ENCODE data around the gene RNPEPL1. TPM values are rescaled to one million over a fixed set of nuclear protein-coding genes. Genes with fewer than 3 reads are reported as not detected.

Gene RNPEPL1
- total RNA-seq, 1 donor from 2014 or later, result 40.5 TPM

DNA sequence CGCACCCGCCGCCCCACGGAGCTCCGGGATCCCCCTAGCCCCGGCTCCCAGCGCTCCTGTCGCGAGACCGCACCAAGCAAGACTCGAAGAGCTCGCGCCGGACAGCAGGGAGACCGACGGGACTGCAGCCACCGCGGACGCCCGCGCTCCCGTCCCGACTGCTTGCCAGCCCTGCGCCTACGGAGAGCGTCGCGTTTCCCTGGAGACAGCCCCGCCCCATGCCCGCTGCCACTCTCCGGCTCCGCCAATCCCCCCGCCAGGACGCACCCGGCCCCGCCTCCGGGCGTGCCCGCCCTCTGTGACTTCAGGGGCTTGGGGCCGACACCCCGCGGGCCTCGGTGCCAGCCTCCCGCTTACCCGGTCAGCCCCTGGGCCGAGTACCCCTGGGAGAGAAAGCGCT is 10.5 kb upstream of the RNPEPL1 start, which contains the start of gene ANKMY1:
TSS of gene ANKMY1 (minus strand) at position 181 of the 400 bp plus-strand sequence. CDS start 653 bp downstream, outside the sequence.
- TF ChIP-seq, protein P1, sequence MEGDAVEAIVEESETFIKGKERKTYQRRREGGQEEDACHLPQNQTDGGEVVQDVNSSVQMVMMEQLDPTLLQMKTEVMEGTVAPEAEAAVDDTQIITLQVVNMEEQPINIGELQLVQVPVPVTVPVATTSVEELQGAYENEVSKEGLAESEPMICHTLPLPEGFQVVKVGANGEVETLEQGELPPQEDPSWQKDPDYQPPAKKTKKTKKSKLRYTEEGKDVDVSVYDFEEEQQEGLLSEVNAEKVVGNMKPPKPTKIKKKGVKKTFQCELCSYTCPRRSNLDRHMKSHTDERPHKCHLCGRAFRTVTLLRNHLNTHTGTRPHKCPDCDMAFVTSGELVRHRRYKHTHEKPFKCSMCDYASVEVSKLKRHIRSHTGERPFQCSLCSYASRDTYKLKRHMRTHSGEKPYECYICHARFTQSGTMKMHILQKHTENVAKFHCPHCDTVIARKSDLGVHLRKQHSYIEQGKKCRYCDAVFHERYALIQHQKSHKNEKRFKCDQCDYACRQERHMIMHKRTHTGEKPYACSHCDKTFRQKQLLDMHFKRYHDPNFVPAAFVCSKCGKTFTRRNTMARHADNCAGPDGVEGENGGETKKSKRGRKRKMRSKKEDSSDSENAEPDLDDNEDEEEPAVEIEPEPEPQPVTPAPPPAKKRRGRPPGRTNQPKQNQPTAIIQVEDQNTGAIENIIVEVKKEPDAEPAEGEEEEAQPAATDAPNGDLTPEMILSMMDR (conservative IDR thresholded peaks at IDR 0.05), result no peak
- DNase-seq (ENCODE audit: extremely low spot score, unreplicated experiment), result peak; percentile 82
- Mint-ChIP-seq H3K4me1 (ENCODE audit: unreplicated experiment) (peaks cover 26% of the 10 kb centered on the region), H3K27me3 (no peaks in the 10 kb centered on the region), H3K27ac (no peak within 1 kb of the TSS), H3K9me3 (no peaks in the 10 kb centered on the region), H3K36me3 (peaks cover 6% of the 10 kb centered on the region), H3K4me3 (peak within 1 kb of the TSS; percentile 83)

DNA sequence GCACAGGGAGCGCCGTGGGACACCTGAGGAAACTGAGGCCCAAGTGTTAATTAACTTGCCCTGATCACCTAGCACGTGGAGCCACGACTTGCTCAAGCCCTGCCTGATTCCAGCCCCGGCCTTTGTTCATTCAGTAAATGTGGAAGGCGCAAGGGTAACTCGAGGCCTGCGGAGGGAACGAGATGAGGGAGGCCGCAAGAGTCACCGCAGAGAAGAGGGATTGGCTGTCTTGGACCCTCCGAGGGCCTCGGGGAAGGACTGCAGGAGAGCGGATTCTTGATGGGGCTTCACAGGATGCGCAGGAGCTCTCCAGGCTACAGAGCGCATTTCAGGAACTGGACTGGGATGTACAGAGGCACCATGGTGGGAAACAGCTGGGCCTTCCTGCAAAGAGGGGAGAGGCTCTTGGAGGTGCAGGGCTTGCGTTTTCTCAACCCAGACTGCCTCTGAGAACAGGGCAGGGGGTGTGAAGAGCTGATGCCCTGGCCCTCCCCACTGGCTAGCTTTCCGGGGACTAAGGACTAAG is 10.0 kb upstream of the RNPEPL1 start:
- H3K27ac Mint-ChIP-seq, result no peak overlapping the region

DNA sequence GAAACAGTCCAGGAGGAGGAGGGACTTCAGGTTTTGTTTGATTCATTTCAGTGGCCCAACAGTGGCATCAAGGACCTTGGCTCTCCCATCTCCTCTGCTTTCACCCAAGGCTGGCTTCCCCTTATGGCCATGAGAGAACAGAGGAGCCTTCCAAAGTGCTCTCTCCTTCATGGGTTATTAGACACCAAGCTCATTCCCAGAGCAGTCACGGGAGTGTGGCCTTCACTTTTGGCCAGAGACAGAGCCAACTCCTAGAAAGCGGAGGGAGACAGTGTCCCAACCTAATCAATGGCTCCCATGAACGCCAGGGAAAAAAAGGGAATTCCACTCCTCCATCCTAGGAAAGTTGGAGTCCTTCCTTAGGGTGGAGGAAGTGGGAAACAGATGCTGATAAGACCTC is 9.0 kb upstream of the RNPEPL1 start:
- peak; percentile 48 for DNase-seq (ENCODE audit: extremely low spot score, unreplicated experiment)
- H3K9me3 Mint-ChIP-seq, result no peaks in the 10 kb centered on the region
- peaks cover 9% of the 10 kb centered on the region for H3K36me3 Mint-ChIP-seq
- H3K4me1 Mint-ChIP-seq (ENCODE audit: unreplicated experiment), result peaks cover 26% of the 10 kb centered on the region
- peak overlapping the region; percentile 83 for H3K4me3 Mint-ChIP-seq
- TF ChIP-seq, protein P1 (conservative IDR thresholded peaks at IDR 0.05), result no peak
- H3K27me3 Mint-ChIP-seq, result no peaks in the 10 kb centered on the region
- H3K27ac Mint-ChIP-seq, result peak overlapping the region; percentile 75

More for the DNA sequence above, 10.0 kb upstream of the RNPEPL1 start:
- Mint-ChIP-seq H3K27me3 (no peaks in the 10 kb centered on the region), H3K4me3 (peak overlapping the region; percentile 83), H3K4me1 (ENCODE audit: unreplicated experiment) (peaks cover 26% of the 10 kb centered on the region), H3K36me3 (peaks cover 6% of the 10 kb centered on the region), H3K9me3 (no peaks in the 10 kb centered on the region)
- peak; percentile 58 for DNase-seq (ENCODE audit: extremely low spot score, unreplicated experiment)
- TF ChIP-seq, protein P1 (conservative IDR thresholded peaks at IDR 0.05), result no peak

DNA sequence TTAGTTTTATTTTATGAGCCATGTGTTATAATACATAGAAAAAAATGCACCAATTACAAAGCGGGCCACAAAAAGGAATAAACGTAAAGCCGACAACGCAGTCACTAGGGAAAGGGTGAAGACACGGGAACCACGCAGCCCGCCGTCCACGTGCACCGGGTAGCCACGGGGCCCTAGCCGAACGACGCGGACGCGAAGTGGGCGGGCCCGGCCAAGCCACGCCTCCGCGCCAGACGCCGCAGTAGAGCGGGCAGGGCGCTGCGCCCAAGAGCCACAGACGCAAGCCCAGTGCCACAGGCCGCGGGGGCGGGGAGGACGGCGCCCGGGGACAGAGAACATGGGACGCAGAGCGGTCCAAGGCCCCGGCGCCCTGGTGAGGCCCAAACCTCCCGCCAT is 8.2 kb upstream of the RNPEPL1 start, which contains the start of gene DUSP28:
TSS of gene DUSP28 (plus strand) at position 274 of the 396 bp plus-strand sequence. CDS start 328 bp downstream, outside the sequence.
- H3K9me3 Mint-ChIP-seq, result no peaks in the 10 kb centered on the region
- H3K4me1 Mint-ChIP-seq (ENCODE audit: unreplicated experiment), result peaks cover 26% of the 10 kb centered on the region
- TF ChIP-seq, protein P1 (conservative IDR thresholded peaks at IDR 0.05), result no peak
- H3K27me3 Mint-ChIP-seq, result no peaks in the 10 kb centered on the region
- peak; percentile 90 for DNase-seq (ENCODE audit: extremely low spot score, unreplicated experiment)
- H3K4me3 Mint-ChIP-seq, result peak within 1 kb of the TSS; percentile 91
- H3K36me3 Mint-ChIP-seq, result peaks cover 9% of the 10 kb centered on the region
- H3K27ac Mint-ChIP-seq, result peak within 1 kb of the TSS; percentile 98

DNA sequence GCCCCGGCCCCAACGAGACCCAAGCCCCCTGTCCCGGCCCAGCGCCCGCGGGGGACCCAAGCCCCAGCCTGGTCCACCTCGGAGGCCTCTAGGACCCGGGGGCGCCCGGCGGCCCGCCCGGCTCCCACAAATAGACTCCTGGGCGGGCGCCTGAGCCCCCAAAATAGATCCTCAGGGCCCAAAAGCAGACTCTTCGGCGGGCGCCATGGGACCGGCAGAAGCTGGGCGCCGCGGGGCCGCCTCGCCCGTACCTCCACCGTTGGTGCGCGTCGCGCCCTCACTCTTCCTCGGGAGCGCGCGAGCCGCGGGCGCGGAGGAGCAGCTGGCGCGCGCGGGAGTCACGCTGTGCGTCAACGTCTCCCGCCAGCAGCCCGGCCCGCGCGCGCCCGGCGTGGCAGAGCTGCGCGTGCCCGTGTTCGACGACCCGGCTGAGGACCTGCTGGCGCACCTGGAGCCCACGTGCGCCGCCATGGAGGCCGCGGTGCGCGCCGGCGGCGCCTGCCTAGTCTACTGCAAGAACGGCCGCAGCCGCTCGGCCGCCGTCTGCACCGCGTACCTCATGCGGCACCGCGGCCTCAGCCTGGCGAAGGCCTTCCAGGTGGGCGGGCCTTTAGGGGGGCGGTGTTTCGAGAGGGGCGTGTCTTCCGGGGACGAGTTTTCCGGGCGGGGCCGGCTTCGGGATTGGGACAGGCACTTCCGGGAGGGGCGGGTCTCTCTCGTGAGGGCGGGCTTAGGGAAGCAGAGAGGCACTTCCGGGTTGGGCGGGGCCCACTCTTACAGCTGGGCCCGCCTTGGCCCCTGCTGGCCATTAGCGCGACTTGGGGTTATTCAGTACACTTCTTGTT is 7.6 kb upstream of the RNPEPL1 start:
- Mint-ChIP-seq H3K36me3 (peaks cover 9% of the 10 kb centered on the region), H3K4me1 (ENCODE audit: unreplicated experiment) (peaks cover 26% of the 10 kb centered on the region), H3K9me3 (no peaks in the 10 kb centered on the region), H3K27me3 (no peaks in the 10 kb centered on the region), H3K27ac (peak overlapping the region; percentile 98), H3K4me3 (peak overlapping the region; percentile 91)
- TF ChIP-seq, protein P1 (conservative IDR thresholded peaks at IDR 0.05), result peak; percentile 64
- peak; percentile 99 for DNase-seq (ENCODE audit: extremely low spot score, unreplicated experiment)
